COR-L47 (cell line): ENCODE measurements around the gene MAGI3.
"Not testable (repeated sequence)": the region's sequence is repeated elsewhere in the genome, so short reads cannot be mapped to it uniquely, and the experiment has no call there.

Source experiments
- DNase-seq: peaks from one replicate; lab custom pipeline; 2025; lab: John Stamatoyannopoulos, UW

Gene MAGI3

DNA sequence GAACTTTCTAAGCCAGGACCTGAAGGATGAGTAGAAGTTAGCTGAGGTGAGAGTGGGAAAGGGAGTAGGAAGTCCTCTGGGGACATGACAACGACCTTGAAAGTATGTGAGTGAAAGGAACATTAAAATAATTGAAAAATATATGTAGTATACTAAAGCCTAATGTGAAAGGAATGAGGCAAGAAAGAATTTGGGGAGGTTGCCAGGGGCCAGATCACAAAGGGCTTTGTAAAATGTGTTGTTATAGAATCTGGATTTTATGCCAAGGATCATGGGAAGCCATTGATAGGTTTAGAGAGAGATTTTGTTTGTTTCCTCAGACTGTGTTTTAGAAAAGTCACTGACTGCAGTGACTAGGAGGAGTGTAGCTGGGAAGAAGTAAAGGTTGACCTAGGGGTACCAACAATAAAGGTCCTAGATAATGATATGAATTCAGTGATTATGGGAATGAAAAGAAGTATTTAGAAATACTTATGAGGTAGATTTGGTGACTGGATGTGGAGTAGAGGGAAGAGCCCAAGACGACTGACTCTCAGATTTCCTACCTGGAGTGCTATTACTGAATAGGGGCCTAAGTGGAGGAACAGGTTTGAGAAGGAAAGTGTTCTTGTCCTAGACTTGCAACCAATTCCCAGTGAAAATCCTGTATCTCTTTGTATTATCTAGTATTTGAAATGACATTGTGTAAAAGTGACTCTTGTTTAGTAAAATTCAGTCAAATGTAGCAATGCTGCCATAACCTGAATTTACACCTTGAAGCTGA is 189.1 kb downstream of the MAGI3 start:
- DNase-seq, result no peak

DNA sequence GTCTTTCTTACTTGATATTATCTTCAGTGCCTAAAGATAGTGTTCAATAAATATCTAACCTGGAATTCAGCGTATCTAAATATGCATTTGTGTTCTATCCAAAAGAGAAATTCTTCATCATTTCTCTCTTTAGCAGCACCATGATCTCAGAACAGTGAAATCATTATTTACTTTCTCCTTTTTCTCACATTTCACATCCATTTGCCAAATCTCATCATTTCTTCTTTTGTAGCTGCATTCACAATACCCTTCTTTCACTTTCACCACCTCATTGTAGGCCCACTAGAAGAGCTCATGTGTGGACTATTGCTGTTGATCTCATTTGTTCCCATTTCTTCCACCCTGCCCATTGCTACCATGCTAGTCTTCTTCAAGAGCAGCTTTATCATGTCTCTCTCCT is 191.0 kb downstream of the MAGI3 start:
- no peak for DNase-seq

DNA sequence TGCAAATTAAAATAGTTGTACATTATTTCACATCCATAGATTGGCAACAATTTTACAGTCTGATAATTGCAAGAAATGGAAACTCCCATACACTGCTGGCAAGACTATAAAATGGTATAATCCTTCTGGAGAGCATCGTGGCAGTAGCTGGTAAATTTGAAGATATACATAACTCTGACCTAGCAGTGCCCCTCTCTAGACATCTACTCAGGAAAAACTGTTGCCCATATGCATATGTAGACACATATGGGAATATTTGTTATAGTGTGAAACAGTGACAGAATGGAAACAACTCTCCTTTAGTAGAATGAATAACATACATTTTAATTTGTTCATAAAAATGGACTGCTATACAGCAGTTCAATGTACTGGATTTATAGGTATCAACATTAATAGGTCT is 191.8 kb downstream of the MAGI3 start:
- no peak for DNase-seq

DNA sequence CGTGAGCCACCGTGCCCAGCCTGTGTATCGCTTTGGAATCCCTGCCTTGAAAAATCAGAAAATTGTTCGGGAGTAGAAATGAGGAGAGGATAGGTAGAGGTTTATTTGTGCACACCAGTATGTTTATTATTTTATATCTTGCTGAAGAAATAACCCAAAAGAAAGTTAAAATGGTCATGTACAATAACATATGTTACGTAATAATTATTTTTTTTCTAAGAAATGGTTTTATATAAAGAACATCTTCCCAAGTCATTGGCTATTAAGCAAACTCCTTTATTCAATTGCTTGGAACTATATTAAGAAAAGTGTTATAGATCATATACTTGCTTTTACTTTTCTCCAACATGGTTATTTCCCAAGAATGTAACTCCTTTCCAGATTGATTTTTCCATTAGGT is 197.2 kb downstream of the MAGI3 start:
- no peak for DNase-seq

DNA sequence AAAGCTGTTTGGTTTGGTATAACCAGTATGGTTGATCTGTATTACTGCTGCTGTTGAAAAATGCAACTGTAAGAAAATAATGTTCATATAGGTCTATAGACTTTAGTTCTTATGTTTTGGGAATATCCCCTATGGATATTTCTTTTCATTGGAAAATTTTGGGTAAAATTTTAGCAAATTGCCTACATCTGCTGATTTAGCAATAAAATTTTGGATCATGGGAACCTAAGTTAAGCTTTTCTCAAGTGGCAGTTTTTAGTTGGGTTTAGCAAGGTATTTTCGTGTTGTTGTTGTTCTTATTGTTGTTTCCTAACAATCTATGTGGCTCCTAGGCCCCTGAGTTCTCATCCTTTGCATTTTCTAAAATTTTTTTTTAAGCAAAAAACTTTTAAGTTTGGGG is 201.9 kb downstream of the MAGI3 start:
- DNase-seq, result no peak

DNA sequence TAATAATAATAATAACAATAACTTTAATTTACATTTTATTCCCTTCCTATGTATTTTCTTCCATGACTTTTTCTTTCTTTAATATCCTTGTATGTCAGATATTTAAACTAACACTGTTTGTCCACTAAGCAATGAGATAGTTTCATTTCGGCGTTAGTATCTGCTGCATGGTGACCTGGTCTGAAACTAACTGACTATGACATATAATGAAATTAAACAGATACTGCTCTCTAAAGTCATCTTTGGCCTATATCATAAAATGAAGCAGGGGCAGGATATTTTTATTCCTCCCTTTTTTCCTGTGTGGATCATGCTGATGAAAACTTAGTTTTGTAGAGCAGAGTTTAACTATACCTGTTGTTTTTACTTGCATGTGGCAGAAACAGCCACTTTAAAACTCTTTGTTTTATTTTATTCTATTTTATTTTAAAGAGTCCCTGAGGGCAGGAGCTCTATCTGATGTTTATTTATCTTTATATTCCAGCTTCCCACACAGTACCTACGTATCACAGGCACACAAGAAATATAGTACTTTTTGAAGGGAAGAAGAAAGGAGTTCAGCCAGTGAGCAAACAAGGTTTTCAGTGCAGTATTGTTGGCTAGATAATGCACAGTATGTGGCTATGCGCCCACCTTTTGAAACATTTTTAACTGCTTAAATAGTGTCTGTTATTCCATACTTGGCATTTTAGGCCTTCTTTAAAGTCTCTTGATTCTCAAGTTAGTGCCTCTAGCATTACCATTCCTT is 203.4 kb downstream of the MAGI3 start:
- no peak for DNase-seq

DNA sequence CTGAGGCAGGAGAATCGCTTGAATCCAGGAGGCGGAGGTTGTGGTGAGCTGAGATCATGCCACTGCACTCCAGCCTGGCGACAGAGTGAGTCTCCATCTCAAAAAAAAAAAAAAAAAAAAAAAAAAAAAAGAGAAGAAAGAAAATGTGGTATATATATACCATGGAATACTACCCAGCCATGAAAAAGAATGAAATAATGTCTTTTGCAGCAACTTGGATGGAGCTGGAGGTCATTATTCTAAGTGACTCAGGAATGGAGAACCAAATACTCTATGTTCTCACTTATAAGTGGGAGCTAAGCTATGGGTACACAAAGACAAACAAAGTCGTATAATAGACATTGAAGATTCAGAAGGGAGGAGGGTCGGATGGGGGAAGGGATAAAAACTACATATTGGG is 214.2 kb downstream of the MAGI3 start:
- DNase-seq, result not testable (repeated sequence)

DNA sequence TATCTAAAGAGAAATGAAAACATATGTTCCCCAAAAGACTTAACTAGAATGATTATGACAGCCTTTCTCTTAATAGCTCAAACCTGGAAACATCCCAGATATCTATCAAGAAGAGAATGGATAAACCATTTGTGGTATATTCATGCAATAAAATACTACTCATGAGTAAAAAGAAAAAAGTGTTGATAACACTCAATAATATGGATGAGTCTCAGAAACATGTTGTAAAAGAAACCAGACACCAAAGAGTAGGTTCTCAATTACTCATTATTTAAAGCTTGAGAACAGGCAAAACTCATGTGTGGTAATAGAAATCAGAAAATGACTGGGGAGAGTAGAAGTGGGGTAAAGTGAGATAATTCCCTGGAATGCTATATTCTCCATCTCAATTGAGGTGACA is 214.8 kb downstream of the MAGI3 start:
- DNase-seq, result no peak

DNA sequence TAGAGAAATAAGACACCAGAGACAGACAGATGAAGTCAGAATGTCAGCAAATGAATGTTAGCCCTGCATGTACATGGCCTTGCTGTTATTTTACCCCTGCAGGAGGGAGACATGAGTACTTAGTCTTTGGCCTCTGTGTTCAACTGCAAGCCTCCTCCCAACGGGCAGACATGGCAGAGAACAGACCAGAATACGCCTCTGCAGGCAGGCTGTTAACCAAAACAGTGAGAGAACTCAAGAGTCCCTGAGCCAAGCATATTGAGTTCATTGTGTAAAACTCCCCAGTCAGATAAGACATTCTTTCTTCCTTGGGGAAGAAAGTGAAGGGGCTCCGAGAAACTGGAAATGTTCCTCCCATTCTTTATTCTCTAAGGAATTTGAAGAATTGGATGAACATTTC is 218.1 kb downstream of the MAGI3 start:
- no peak for DNase-seq

DNA sequence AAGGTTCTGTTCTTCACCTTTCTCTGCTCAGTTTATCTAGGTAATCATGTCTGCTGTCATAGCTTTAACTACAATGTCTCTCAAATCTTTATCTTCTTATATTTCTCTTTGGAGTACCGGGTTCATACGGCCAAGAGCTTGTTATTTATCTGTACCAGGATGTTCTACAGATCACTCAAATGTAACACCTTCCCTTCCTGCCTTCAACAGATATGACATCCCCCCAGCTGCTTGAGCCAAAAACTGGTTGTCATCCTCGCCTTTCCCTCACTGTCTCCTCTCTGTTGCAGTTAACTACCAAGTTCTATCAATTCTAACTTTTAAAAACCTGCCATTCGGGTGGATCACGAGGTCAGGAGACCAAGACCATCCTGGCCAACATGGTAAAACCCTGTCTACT is 220.1 kb downstream of the MAGI3 start:
- DNase-seq, result no peak

DNA sequence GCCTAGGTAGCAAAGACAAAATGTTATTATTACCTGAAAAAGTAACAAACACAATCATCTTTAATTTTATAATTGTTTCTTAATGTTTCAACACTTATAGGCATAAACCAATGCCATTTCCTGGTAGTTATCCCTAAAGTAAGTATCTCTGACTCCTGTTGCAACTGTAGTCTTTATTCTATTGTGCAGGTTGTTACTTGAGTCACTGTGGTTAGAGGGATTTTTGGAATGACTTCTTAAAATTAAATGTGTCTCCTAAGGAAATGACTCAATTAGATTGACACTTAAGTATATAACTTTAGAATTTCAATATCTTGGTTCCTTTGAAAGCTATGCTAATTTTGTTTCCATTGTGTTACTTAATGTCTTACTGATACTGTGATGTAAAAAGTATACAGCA is 225.1 kb downstream of the MAGI3 start:
- no peak for DNase-seq

DNA sequence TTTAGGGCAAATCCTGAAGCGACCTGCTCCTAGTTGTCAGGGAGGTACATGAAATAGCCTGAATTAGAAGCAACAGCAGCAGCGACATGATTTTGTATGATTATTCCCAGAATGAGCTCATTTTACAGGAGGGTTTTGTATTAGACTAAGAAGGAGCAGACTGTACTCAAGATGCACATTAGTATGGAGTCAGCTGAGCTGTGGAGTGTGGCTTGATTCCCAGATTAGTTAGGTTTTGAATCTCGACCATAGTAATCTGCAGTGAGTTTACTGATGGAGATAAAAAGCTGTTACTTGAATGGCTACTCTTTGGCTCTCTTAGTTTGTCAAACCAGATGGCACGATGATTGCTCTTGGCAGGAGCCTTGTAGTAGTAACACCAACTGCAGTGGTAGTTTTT is 225.8 kb downstream of the MAGI3 start:
- DNase-seq, result no peak

DNA sequence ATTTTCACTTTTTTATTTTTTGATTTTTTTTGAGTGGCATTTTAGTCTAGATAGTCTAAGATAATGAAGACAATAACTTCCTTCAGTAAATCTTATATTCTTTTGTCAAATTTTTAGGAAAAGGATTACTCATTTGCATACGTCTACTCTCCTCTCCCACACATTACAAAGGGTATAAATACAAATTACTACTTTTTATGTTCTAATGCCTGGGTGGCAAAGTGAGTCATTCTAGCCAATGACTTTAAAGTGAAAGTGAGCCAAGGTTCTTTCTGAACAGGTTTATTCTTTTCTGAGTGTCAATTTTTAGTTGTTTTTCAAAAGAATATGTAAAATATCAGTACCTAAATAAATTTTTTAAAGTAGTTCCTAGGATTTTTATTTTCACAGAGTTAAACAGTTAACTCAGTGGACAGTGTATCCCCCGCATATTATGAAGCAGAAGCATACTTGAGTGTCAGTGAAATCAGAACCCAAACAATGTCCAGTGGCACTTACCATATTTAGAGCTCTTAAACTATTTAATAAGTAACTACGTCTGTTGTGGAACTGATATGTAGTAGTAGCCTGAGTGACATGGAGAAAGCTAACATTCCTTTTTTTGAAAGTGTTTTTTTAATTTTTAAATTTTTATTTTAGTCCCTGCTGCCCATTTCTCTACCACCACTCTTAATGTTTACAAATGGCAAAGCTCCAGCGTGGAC is 227.3 kb downstream of the MAGI3 start:
- no peak for DNase-seq

DNA sequence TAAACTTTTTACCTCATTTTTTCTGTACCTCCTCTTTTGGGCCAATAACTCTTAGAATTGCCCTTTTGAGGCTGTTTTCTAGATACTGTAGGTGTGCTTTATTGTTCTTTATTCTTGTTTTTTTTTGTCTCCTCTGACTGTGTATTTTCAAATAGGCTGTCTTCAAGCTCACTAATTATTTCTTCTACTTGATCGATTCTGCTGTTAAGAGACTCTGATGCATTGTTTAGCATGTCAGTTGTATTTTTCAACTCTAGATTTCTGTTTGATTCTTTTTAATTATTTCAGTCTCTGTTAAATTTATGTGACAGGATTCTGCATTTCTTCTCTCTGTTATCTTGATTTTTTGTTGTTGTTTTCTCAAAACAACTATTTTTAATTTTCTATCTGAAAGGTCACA is 238.7 kb downstream of the MAGI3 start:
- no peak for DNase-seq

DNA sequence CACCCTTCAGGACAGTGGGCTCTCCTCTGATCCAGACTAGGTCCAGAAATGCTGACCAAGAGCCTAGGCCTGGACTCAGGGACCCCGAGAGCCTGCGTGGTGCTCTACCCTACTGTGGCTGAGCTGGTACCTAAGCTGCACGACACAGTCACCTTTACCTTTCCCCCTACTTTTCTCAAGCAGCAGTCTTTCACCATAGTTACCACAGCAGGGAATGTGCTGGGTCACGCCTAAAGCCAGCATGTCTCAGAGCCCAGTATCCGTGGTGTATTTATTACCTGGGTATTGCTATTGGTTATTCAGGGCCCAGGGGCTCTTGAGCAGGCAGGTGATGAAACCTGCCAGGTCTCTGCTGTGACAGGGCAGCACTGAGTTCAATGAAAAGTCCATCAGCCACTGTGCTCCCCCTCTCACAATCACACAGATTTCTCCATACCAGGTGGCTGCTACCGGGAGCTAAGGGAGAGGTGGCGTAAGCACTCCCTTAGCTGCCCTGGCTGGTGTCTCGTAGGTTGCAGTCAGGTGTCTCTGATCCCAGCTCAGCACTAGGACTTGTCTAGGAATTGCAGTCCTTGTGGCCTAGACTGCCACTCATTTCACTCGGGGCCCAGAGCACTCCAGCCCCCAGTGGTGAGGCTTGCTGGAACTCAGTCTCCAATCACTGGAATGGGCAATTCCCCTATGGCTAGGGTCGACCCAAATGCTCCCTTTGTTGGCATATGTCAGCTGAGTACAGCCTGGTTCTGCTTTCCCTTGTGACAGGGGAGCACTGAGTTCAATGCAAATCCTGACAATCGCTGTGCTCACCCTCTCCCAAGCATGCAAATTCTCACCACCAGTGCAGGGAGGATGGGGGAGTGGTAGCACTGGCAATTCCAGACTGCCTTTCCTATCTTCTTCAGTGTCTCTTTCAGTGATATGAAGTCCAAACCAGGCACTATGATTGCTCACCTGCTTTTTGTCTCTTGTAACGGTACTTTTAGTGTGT is 240.3 kb downstream of the MAGI3 start:
- no peak for DNase-seq

DNA sequence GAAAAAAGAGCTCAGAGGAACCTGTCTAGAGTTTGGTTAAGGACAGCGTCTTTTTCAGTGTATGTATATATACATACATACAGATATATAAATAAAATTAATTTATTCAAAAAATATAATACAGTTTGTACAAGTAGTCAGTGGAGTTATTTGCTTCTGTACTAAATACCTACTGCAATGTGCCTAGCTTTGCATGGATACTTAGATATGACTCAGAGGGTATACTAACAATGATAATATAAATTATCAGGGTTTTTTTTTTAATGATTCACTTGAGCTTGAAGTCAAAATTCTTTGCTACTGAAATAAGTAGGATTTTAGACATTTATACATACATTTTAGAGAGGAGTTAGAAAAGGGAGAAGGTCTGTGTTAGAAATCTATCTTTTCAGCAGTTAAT is 251.1 kb downstream of the MAGI3 start:
- no peak for DNase-seq

DNA sequence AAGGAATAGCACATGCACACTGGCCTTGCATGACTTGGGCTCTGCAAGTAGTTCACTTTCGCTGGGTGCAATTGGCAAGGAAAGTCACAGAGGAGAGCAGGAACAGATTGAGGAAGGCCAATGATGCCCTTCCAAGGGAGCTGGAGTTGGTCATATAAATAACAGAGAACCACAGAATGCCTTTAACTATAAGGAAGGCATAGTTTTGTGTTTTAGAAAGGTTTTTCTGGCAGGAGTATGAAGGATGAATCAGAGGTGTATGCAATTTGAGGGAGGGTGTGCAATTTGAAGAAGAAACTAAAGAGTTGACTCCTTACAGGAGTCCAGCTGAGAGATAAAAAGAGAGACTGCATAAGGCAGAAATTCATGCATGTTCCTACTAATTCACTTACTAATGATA is 256.8 kb downstream of the MAGI3 start:
- DNase-seq, result no peak

DNA sequence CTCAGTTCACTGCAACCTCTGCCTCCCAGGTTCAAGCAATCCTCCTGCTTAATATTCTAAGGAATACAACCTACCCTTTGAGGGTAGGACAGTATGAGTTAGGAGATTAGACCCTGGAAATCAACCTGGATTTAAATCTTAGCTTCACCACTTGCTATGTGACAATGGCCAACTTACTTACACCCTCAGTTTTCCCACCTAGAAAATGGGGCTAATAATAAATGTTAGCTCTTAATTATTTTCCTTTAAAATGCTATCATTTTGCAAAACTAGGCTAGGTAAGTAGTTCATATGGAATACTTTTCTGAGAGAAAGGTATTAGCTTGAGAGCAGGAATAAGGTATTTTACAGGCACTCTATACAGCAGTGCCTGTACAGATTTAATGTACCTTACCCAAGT is 258.2 kb downstream of the MAGI3 start:
- DNase-seq, result no peak

DNA sequence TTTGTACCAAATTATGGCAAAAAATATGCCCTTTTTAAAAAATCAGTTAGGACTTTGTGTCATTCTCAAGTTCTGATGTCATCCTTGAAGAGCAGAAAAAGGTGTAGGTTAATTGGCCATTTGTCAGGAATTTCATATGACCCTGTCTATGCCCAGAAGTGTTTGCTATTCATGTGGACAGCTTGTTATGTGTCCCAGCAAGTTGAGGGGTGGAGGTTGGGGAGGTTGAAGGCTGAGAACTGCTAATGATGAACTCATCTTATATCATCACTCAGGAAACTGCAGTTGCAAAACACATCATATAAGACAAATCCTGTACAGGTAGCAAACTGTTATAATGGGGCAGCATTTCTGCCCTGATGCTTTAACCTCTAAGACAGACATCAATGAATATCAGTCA is 262.5 kb downstream of the MAGI3 start:
- DNase-seq, result no peak

DNA sequence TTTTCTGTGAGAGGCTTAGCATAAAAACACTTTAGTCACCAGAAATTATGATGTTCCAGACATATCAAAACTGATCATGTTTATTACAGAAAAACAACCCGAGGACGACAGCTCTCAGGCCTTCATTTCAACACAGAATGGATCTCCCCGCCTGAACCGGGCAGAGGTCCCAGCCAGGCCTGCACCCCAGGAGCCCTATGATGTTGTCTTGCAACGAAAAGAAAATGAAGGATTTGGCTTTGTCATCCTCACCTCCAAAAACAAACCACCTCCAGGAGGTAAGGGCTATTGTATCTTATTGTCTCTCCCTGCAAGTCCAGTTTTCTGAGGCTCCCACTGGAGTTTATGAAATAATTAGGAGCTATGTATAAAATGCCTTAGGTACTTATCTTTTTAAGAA is 263.4 kb downstream of the MAGI3 start:
- DNase-seq, result no peak

DNA sequence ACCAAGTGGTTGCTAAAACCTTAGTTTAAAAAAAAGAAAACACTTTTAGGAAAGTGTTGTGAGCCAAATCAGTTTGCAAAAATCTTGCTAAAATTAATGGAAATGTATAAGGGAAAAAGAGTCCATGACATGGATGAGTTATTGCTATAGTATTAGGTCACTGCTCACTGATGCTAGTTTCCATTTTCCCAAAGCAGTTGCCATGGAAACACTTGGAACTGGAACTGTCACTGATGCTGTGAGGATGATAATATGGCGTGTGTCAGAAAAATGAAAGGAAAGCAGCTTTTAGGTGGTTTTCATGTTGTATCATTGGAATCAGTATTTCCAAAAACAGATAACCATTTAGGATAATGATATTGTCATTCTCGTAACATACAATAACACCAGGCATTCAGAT is 264.6 kb downstream of the MAGI3 start:
- no peak for DNase-seq

DNA sequence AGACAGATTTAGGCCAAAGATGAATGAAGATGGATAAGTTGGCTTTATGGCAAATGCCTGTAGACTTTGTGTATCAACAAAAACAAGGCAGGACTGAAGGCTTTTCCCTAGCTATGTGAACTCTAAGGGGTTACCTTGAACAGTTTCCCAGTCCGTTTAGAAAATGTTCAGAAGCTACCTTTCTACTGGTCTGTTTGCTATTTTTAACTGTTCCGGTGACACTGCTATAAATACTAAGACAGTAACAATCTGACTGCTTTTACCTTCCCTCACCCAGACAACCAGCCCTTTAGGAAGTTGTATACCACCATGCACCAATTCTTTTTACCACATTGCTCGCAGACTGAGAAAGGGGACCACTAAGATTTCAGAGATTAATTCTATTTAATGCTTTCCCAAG is 266.8 kb downstream of the MAGI3 start:
- no peak for DNase-seq
